Measurements from ENCODE around the gene PIP4K2C. TPM values are rescaled to one million over a fixed set of nuclear protein-coding genes. Genes with fewer than 3 reads are reported as not detected.
"Not testable (repeated sequence)": the region's sequence is repeated elsewhere in the genome, so short reads cannot be mapped to it uniquely, and the experiment has no call there.

The PIP4K2C gene
- total RNA-seq, 2 experiments from 2014 or later, result 10.7 to 12.3 TPM

- intact Hi-C loops (cut with micrococcal nuclease), result no loop called here
- CTCF ChIA-PET, result interaction anchor here (1.1 kb wide), 1 partner anchor 24 kb away, joined by 6 read pairs; no protein-coding TSS in a partner anchor
Measured at GRCh38 chr12:57558864-57559263, 32.1 kb upstream of the PIP4K2C start.

GRCh38 chr12:57560516-57560915 is 30.5 kb upstream of the PIP4K2C start:
- no peaks in the 10 kb centered on the region for H3K27me3 Mint-ChIP-seq
- no peaks in the 10 kb centered on the region for H3K9me3 Mint-ChIP-seq
- no peak overlapping the region for H3K4me3 Mint-ChIP-seq
- intact Hi-C loops (cut with micrococcal nuclease), result no loop called here
- TF ChIP-seq, protein P1, sequence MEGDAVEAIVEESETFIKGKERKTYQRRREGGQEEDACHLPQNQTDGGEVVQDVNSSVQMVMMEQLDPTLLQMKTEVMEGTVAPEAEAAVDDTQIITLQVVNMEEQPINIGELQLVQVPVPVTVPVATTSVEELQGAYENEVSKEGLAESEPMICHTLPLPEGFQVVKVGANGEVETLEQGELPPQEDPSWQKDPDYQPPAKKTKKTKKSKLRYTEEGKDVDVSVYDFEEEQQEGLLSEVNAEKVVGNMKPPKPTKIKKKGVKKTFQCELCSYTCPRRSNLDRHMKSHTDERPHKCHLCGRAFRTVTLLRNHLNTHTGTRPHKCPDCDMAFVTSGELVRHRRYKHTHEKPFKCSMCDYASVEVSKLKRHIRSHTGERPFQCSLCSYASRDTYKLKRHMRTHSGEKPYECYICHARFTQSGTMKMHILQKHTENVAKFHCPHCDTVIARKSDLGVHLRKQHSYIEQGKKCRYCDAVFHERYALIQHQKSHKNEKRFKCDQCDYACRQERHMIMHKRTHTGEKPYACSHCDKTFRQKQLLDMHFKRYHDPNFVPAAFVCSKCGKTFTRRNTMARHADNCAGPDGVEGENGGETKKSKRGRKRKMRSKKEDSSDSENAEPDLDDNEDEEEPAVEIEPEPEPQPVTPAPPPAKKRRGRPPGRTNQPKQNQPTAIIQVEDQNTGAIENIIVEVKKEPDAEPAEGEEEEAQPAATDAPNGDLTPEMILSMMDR (IDR thresholded peaks at IDR 0.05), result no peak
- ChIA-PET CTCF (interaction anchor here (1.5 to 3.1 kb wide), 2 partner anchors 24 to 62 kb away, joined by 4 to 13 read pairs; no protein-coding TSS in a partner anchor), POLR2A (interaction anchor here (0.6 kb wide), 1 partner anchor 95 kb away, joined by 4 read pairs; no protein-coding TSS in a partner anchor)
- H3K36me3 Mint-ChIP-seq (ENCODE audit: low read depth), result no peaks in the 10 kb centered on the region
- DNase-seq (no peak), ATAC-seq (no peak)
- H3K27ac Mint-ChIP-seq, result no peak overlapping the region
- no peaks in the 10 kb centered on the region for H3K4me1 Mint-ChIP-seq (ENCODE audit: low read depth)

More at GRCh38 chr12:57558864-57559263, 32.1 kb upstream of the PIP4K2C start:
- POLR2A ChIA-PET, result no interaction called here
- no peaks in the 10 kb centered on the region for H3K4me1 Mint-ChIP-seq (ENCODE audit: low read depth)
- no peaks in the 10 kb centered on the region for H3K36me3 Mint-ChIP-seq (ENCODE audit: low read depth)
- no peaks in the 10 kb centered on the region for H3K27me3 Mint-ChIP-seq
- no peak overlapping the region for H3K27ac Mint-ChIP-seq
- TF ChIP-seq, protein P1 (IDR thresholded peaks at IDR 0.05), result no peak
- H3K4me3 Mint-ChIP-seq, result no peak overlapping the region
- H3K9me3 Mint-ChIP-seq, result no peaks in the 10 kb centered on the region
- DNase-seq (no peak), ATAC-seq (no peak)

DNA sequence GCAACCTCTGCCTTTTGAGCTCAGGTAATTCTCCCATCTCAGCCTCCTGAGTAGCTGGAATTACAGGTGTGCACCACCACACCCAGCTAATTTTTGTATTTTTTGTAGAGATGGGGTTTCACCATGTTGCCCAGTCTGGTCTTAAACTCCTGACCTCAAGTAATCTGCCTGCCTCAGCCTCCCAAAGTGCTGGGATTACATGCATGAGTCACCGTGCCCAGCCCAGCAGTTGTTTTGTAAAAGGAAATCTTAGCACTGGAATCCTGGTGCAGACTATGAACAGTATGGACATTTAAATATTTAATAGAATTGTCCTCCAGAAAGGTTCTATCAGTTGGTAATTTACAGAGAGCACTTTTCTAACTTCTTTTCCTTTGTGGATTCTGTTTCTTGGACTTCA is 29.9 kb upstream of the PIP4K2C start:
- H3K36me3 Mint-ChIP-seq (ENCODE audit: low read depth); POLR2A ChIA-PET; H3K4me1 Mint-ChIP-seq (ENCODE audit: low read depth); H3K4me3 Mint-ChIP-seq; H3K27ac Mint-ChIP-seq; intact Hi-C loops (cut with micrococcal nuclease); DNase-seq; H3K9me3 Mint-ChIP-seq; ATAC-seq; H3K27me3 Mint-ChIP-seq: not testable (repeated sequence)
- CTCF ChIA-PET, result interaction anchor here (1.5 to 3.1 kb wide), 3 partner anchors 10 to 61 kb away, joined by 4 to 13 read pairs (median 7); no protein-coding TSS in a partner anchor

DNA sequence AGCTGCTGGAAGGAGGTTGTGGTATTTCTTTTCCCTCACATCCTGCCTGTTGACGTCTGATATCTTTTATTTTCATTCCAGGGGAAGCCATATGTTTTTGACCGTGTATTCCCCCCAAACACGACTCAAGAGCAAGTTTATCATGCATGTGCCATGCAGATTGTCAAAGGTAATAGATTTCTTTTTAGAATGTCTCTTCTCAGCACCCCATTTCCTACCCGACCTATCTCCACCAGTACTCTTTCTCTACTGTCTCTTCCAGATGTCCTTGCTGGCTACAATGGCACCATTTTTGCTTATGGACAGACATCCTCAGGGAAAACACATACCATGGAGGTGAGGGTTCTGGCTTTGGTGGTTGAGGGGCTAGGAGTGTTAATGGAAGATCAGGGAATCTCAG is 27.6 kb upstream of the PIP4K2C start:
- H3K27ac Mint-ChIP-seq, result no peak overlapping the region
- no peaks in the 10 kb centered on the region for H3K9me3 Mint-ChIP-seq
- ChIA-PET POLR2A (interaction anchor here (1.2 kb wide), 1 partner anchor 160 kb away, joined by 3 read pairs; no protein-coding TSS in a partner anchor), CTCF (interaction anchor here (1.0 to 3.1 kb wide), 3 partner anchors 8 to 21 kb away, joined by 3 to 13 read pairs (median 7); no protein-coding TSS in a partner anchor)
- no peak overlapping the region for H3K4me3 Mint-ChIP-seq
- H3K4me1 Mint-ChIP-seq (ENCODE audit: low read depth), result no peaks in the 10 kb centered on the region
- no peak for DNase-seq
- H3K27me3 Mint-ChIP-seq, result no peaks in the 10 kb centered on the region
- no peaks in the 10 kb centered on the region for H3K36me3 Mint-ChIP-seq (ENCODE audit: low read depth)
- ATAC-seq, result no peak
- TF ChIP-seq, protein P1 (IDR thresholded peaks at IDR 0.05), result no peak
- intact Hi-C loops (cut with micrococcal nuclease), result no loop called here

DNA sequence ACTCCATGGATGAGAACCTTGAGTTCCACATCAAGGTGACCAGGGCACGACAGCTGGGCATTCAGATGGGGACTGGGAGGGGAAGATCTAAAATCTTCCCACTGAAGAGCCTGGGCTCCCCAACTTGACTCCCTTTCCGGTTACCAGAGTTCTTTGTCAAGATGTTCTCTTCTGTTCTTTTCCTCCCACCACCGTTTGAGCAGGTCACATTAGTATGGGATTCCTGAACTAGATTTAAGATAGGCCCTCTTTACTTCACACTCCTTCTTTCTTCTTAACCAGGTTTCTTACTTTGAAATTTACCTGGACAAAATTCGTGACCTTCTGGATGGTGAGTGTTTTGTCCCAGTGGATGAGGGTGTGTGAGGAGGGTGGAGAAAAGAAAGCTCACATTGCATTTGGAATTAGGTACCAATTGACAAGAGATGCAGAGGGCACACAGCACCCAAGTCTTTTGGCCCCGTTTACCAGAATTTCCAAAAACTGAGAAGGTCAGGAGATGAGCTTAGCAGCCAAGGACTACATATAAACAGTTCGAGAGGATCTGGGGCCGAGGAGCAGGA is 26.7 kb upstream of the PIP4K2C start:
- no peaks in the 10 kb centered on the region for H3K4me1 Mint-ChIP-seq (ENCODE audit: low read depth)
- TF ChIP-seq, protein P1 (IDR thresholded peaks at IDR 0.05), result no peak
- no peaks in the 10 kb centered on the region for H3K9me3 Mint-ChIP-seq
- intact Hi-C loops (cut with micrococcal nuclease), result no loop called here
- no peaks in the 10 kb centered on the region for H3K27me3 Mint-ChIP-seq
- DNase-seq (no peak), ATAC-seq (no peak)
- CTCF ChIA-PET, result interaction anchor here (1.0 to 2.3 kb wide), 2 partner anchors 16 to 19 kb away, joined by 3 to 10 read pairs; no protein-coding TSS in a partner anchor
- H3K4me3 Mint-ChIP-seq, result no peak overlapping the region
- H3K27ac Mint-ChIP-seq, result no peak overlapping the region
- POLR2A ChIA-PET, result interaction anchor here (0.9 kb wide), 1 partner anchor 28 kb away, joined by 3 read pairs; no protein-coding TSS in a partner anchor
- no peaks in the 10 kb centered on the region for H3K36me3 Mint-ChIP-seq (ENCODE audit: low read depth)
